H1 (cell line): ENCODE data around the gene ZNF490.

ENCODE experiments used
- CBX5 ChIP-seq: fragments of 300-800, 300-1000 bp; sonication (generic); IDR thresholded peaks from 2 replicates; pipeline ENCODE4 v1.7.1; 2016; ENCODE audit warnings: antibody characterized with exemption, low read length, low read depth
- CTCF ChIP-seq, 3 experiments: IDR thresholded peaks; 1 replicate in 2 of 3; 2 replicates in 1 of 3; pipeline versions ENCODE4 v1.5.1 to v1.6.1; 2011; ENCODE audit warnings: low read length in 3 of 3, mild to moderate bottlenecking in 3 of 3, inconsistent platforms in 2 of 3, low read depth in 1 of 3, moderate library complexity in 1 of 3; ENCODE audit not compliant: insufficient read depth in 1 of 3; ENCODE audit errors: control extremely low read depth in 1 of 3
- EZH2 ChIP-seq: fragments of 200-600 bp; sonication (generic); IDR thresholded peaks from 2 replicates; pipeline ENCODE4 v1.7.1; 2012; ENCODE audit warnings: low read depth, mild to moderate bottlenecking, moderate library complexity, low read length, inconsistent platforms; ENCODE audit not compliant: severe bottlenecking
- NRF1 ChIP-seq: IDR thresholded peaks from 2 replicates; pipeline ENCODE4 v1.6.1; 2011; ENCODE audit warnings: mild to moderate bottlenecking, low read depth, low read length, improper control_type of control experiment
- TEAD4 ChIP-seq: IDR thresholded peaks from 2 replicates; pipeline ENCODE4 v1.6.1; 2012; ENCODE audit warnings: low read depth, low read length, inconsistent platforms, mixed read lengths

- TF ChIP-seq NRF1 (no peak), CTCF (IDR thresholded peaks at IDR 0.05; ENCODE audit: control extremely low read depth in 1 of 3, insufficient read depth in 1 of 3, low read depth in 1 of 3, low read length in 3 of 3) (no peak), TEAD4 (no peak), CBX5 (no peak), EZH2 (no peak)
Measured at GRCh38 chr19:12580180-12580694, 30.4 kb downstream of the ZNF490 start.
